Keratinocyte (primary cell): ENCODE data around the gene HK1. TPM values are rescaled to one million over a fixed set of nuclear protein-coding genes. Genes with fewer than 3 reads are reported as not detected.

Experiments
- DNase-seq: peaks from one replicate; pipeline ENCODE4 v3.0.0-alpha.2; 2011; ENCODE audit warnings: low read depth, missing footprints, low spot score
- FAIRE-seq: peaks from 2 replicates; lab custom pipeline; 2011; peaks lifted over from hg19 to GRCh38; lab: Jason Lieb, UNC
- H2AFZ ChIP-seq: 2 replicates; pipeline ENCODE4 v1.6.0; 2012; ENCODE audit warnings: low read length, control low read depth, inconsistent platforms; ENCODE audit not compliant: control insufficient read depth
- H3K27ac ChIP-seq: 2 replicates; pipeline ENCODE4 v1.5.1; 2011; ENCODE audit warnings: low read length; ENCODE audit not compliant: control insufficient read depth, insufficient read depth
- H3K27me3 ChIP-seq: 3 replicates; pipeline ENCODE4 v1.6.0; 2011; ENCODE audit warnings: low read length; ENCODE audit not compliant: control insufficient read depth, insufficient read depth; ENCODE audit errors: extremely low read depth
- H3K36me3 ChIP-seq, 2 experiments: 2 replicates in 1 of 2; 3 replicates in 1 of 2; pipeline ENCODE4 v1.5.1; 2011; ENCODE audit warnings: low read length in 2 of 2, mild to moderate bottlenecking in 1 of 2; ENCODE audit not compliant: control insufficient read depth in 2 of 2, insufficient read depth in 2 of 2; ENCODE audit errors: extremely low read depth in 1 of 2
- H3K4me1 ChIP-seq: 3 replicates; pipeline ENCODE4 v1.5.1; 2011; ENCODE audit warnings: low read length; ENCODE audit not compliant: control insufficient read depth, insufficient read depth; ENCODE audit errors: extremely low read depth
- H3K4me2 ChIP-seq: 3 replicates; pipeline ENCODE4 v1.6.0; 2011; ENCODE audit warnings: low read depth, low read length; ENCODE audit not compliant: control insufficient read depth, insufficient read depth; ENCODE audit errors: extremely low read depth
- H3K4me3 ChIP-seq, 3 experiments: fragments of 200-600 bp in 1 of 3; sonication (generic) in 1 of 3; 2 replicates in 2 of 3; 3 replicates in 1 of 3; pipeline ENCODE4 v1.5.1; 2011 to 2016; ENCODE audit warnings: low read length in 3 of 3, mild to moderate bottlenecking in 3 of 3, control low read depth in 2 of 3, inconsistent platforms in 1 of 3, low read depth in 1 of 3, mixed read lengths in 1 of 3, mixed run types in 1 of 3, moderate library complexity in 1 of 3; ENCODE audit not compliant: control insufficient read depth in 2 of 3, insufficient read depth in 2 of 3; ENCODE audit errors: extremely low read depth in 1 of 3
- H3K79me2 ChIP-seq: 2 replicates; pipeline ENCODE4 v1.6.0; 2012; ENCODE audit warnings: low read length; ENCODE audit not compliant: control insufficient read depth, insufficient read depth
- H3K9ac ChIP-seq: 3 replicates; pipeline ENCODE4 v1.6.0; 2011; ENCODE audit warnings: low read length; ENCODE audit not compliant: control insufficient read depth, insufficient read depth; ENCODE audit errors: extremely low read depth
- H3K9me1 ChIP-seq: 3 replicates; pipeline ENCODE4 v1.6.0; 2011; ENCODE audit warnings: low read length; ENCODE audit not compliant: control insufficient read depth, insufficient read depth; ENCODE audit errors: extremely low read depth
- H3K9me3 ChIP-seq: 2 replicates; pipeline ENCODE4 v1.5.1; 2012; ENCODE audit warnings: low read depth, low read length; ENCODE audit not compliant: control insufficient read depth
- H4K20me1 ChIP-seq: 3 replicates; pipeline ENCODE4 v1.6.0; 2011; ENCODE audit warnings: low read length; ENCODE audit not compliant: control insufficient read depth, insufficient read depth; ENCODE audit errors: extremely low read depth
- CTCF ChIP-seq, 3 experiments: IDR thresholded peaks in 1 of 3; conservative IDR thresholded peaks in 1 of 3; optimal IDR thresholded peaks in 1 of 3; 2 replicates in 2 of 3; 3 replicates in 1 of 3; pipeline versions ENCODE3 to v1.5.1; 2011; ENCODE audit warnings: low read length in 3 of 3, mild to moderate bottlenecking in 3 of 3, moderate library complexity in 2 of 3, control low read depth in 1 of 3, inconsistent platforms in 1 of 3; ENCODE audit not compliant: insufficient read depth in 2 of 3; ENCODE audit errors: extremely low read depth in 1 of 3
- EZH2 ChIP-seq: IDR thresholded peaks from one replicate; pipeline ENCODE4 v1.6.1; 2012; ENCODE audit warnings: inconsistent platforms, mild to moderate bottlenecking, low read length, moderate library complexity
- dilution Hi-C: fragments of 300-500 bp; cut with MboI; formaldehyde crosslinking; loops from one replicate; pipeline ENCODE4 v1.7.0; 2020; ENCODE audit warnings: low sequenced_read_pairs; ENCODE audit not compliant: extremely low pct_ligation_motif_present
- polyA plus RNA-seq, 5 experiments: library from polyadenylated mRNA; depleted of rRNA in 3 of 5; stranded (reverse) in 3 of 5; stranded (forward) in 1 of 5; unstranded in 1 of 5; fragments of >200 nt; gene quantifications; 1 replicate in 1 of 5; 2 replicates in 3 of 5; 3 replicates in 1 of 5; pipeline versions ENCODE4 v1.2.1 to v1.2.3, GENCODE V29; 2011 to 2012; ENCODE audit warnings: missing spikeins in 2 of 5, low read depth in 1 of 5, low replicate concordance in 1 of 5

Gene HK1
- polyA plus RNA-seq, 1 donor (not counting 4 experiments of a cell fraction or from before 2014, with no cell fraction given) = 106 TPM

- dilution Hi-C loops = no loop called here
- FAIRE-seq (no peak), DNase-seq (no peak)
- H3K4me2 ChIP-seq = no peak overlapping the region
- H4K20me1 ChIP-seq = no peaks in the 10 kb centered on the region
- H3K79me2 ChIP-seq = peaks cover 85% of the 10 kb centered on the region
- H3K27ac ChIP-seq = no peak overlapping the region
- TF ChIP-seq CTCF (optimal IDR thresholded peaks at IDR 0.05 in 1 of 3, IDR thresholded peaks at IDR 0.05 in 1 of 3, conservative IDR thresholded peaks at IDR 0.05 in 1 of 3; ENCODE audit: extremely low read depth in 1 of 3, insufficient read depth in 2 of 3, low read length in 3 of 3) = no peak
- TF ChIP-seq EZH2 = no peak
- no peak overlapping the region for H3K9ac ChIP-seq
- peaks cover 5% of the 10 kb centered on the region in 2 experiments for H3K36me3 ChIP-seq
- H3K27me3 ChIP-seq = no peaks in the 10 kb centered on the region
- no peak overlapping the region for H2AFZ ChIP-seq
- H3K9me3 ChIP-seq = no peaks in the 10 kb centered on the region
- H3K4me1 ChIP-seq = peaks cover 71% of the 10 kb centered on the region
- H3K4me3 ChIP-seq = no peak overlapping the region
- H3K9me1 ChIP-seq = no peaks in the 10 kb centered on the region
These were observed 52.9 kb downstream of the HK1 start for GRCh38 chr10:69331161-69331560.

GRCh38 chr10:69332278-69333010, 54.1 kb downstream of the HK1 start:
- H4K20me1 ChIP-seq = no peaks in the 10 kb centered on the region
- peak overlapping the region in 1 of 3 experiments; percentile 28 for H3K4me3 ChIP-seq
- no peaks in the 10 kb centered on the region for H3K9me3 ChIP-seq
- H3K27me3 ChIP-seq = no peaks in the 10 kb centered on the region
- DNase-seq (no peak), FAIRE-seq (no peak)
- H3K4me2 ChIP-seq = peak overlapping the region; percentile 74
- TF ChIP-seq EZH2 (no peak), CTCF (optimal IDR thresholded peaks at IDR 0.05 in 1 of 3, IDR thresholded peaks at IDR 0.05 in 1 of 3, conservative IDR thresholded peaks at IDR 0.05 in 1 of 3; ENCODE audit: extremely low read depth in 1 of 3, insufficient read depth in 2 of 3, low read length in 3 of 3) (no peak)
- H2AFZ ChIP-seq = no peak overlapping the region
- dilution Hi-C loops = no loop called here
- peaks cover 79% of the 10 kb centered on the region for H3K79me2 ChIP-seq
- H3K36me3 ChIP-seq = peaks cover 5% of the 10 kb centered on the region in 2 experiments
- H3K9ac ChIP-seq = peak overlapping the region; percentile 57
- peak overlapping the region; percentile 83 for H3K27ac ChIP-seq
- peaks cover 67% of the 10 kb centered on the region for H3K4me1 ChIP-seq
- H3K9me1 ChIP-seq = no peaks in the 10 kb centered on the region
